ENCODE measurements around the gene S100A1.

The S100A1 gene

DNA sequence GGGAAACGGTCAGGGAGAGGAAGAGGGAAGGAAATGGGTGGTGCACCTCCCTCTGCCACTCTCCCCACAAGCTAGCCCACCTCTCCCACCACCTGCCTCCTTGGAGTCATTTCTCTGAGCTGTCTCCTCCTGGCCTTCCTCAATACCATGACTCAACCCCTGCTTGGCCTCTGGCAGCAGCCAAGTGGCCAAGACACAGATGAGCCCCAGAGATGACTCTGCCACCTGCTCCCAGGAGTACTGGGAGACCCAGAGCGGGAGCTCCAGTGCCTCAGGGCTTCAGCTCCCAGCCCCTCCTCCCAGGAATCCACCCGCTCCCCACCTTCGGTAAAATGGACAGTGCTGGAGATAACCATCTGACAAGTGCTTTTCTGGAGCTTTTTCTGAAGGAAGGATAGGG, 17.9 kb upstream of the S100A1 start:
- no peak for DNase-seq (ENCODE audit: low read depth in 2 of 2)

DNA sequence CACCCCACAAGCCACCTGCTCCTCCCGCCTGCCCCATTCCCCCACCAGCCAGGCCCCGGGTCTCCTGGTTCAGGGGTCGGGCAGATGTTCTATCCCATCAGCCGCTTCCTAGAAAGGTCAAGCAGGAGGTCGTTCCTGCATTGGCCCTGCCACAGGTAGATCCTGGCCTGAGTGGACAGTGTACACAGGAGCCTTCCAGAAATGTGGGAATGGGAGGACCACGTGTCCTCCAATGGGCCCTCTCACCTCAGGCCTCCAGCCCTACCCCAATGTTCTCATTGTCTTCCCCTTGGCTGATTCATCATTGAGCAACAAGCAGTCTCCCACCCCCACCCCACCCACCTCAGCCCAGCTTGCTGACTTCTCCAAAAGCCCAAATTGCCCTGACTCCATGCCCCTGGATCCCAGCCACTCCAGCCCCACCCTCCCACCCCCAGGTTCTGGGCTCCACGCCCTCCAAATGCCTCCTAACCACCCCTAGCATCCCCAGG, 17.4 kb upstream of the S100A1 start:
- no peak for DNase-seq (ENCODE audit: low read depth in 2 of 2)

DNA sequence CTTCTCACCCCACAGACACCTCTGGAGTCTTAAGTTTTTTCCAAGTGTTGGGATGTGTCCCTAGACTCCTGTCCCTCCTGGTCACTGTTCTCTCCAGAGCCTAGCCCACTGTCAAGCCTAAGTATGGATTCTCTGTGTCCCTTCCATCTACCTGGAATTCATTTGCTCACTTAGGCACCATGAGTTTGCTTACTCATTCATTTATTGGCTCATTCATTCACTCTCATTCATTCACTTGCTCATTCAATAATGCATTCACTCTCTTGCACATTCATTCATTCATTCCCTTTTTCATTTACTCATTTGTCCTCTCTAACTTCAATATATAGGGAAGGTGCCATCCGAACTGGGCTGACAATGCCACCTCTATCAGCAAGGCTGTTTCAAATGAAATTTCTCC, 16.9 kb upstream of the S100A1 start:
- no peak for DNase-seq (ENCODE audit: low read depth in 2 of 2)

DNA sequence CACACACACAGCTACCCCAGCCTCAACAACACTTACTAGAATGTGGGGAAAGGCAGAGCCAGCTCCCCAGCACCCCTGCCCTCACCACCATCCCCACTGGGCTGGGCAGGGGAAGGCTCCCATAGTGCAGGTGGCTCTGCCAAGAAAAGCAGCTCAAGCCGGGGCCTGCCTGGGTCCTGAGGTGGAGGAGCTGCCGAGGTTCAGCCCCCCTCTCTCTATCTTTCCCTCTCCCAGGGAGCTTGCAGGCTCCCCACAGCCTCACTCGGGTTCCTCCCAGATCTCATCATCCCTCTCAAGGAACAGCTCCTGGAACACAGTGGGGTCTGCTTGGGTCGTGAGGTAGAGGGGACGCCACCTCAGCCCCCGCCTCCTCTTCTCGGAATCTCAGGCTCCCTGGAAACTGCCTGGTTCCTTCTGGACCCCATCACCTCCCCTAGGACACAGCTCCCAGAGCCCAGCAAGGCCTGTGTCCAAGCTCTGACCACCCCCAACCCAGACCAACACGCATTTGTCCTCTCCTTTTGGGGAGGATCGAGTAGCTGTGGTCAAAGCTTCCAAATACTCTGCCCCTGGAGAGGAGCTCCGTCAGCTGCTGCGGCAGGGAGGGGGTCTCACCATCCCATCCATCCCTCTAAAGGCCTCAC, 16.0 kb upstream of the S100A1 start:
- DNase-seq (ENCODE audit: low read depth in 2 of 2), result no peak

DNA sequence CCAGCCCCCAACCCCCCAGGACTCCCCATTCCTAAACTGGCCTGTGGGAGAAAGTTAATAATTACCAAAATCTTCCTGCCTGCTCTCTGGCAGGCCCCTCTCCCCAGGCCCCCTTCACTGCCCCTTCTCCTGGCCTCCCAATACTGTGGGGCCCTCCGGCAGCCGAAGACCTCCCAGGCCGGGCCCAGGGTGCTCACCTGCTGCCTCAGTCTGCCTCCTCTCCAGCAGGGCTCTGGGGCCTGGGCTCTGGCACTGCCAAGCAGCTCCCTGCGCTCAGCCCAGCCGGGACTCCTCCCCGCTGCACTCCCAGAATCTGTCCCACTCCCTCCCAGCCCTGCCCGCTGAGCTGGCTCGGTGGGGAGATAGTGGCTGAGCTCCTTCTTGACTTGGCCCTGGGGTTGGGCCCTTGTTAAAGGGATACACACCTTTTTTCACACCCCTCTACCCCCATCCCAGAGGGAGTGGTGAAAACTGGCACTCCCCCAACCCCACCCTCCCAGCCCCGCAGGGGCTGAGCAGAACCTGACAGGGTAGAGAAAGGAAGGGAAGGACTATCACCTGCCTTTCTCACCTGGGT, 15.4 kb upstream of the S100A1 start, which contains the start of gene S100A16:
Gene S100A16, minus strand, starts transcription at position 383 of the 577 bp plus-strand sequence. CDS start 4,986 bp downstream, outside the sequence.
- no peak for DNase-seq (ENCODE audit: low read depth in 2 of 2)

DNA sequence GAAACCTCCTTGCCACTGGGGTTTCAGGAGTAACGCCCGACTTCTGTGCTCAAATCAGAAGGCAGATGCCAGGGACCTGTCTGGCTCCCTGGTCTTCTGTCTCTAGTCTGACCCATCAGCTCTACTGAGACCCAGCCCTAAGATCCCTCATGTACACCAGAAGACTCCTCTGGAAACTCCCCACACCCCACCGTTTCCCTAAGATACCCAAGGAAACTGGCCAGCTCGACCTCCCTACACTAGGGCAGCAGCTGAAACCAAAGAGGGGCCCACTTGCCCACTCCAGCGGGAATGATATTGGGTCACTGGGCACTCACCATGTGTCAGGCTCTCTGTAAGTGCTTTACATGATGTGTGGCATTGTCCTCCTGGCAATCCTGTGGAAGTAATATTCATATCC, 14.8 kb upstream of the S100A1 start:
- no peak for DNase-seq (ENCODE audit: low read depth in 2 of 2)

DNA sequence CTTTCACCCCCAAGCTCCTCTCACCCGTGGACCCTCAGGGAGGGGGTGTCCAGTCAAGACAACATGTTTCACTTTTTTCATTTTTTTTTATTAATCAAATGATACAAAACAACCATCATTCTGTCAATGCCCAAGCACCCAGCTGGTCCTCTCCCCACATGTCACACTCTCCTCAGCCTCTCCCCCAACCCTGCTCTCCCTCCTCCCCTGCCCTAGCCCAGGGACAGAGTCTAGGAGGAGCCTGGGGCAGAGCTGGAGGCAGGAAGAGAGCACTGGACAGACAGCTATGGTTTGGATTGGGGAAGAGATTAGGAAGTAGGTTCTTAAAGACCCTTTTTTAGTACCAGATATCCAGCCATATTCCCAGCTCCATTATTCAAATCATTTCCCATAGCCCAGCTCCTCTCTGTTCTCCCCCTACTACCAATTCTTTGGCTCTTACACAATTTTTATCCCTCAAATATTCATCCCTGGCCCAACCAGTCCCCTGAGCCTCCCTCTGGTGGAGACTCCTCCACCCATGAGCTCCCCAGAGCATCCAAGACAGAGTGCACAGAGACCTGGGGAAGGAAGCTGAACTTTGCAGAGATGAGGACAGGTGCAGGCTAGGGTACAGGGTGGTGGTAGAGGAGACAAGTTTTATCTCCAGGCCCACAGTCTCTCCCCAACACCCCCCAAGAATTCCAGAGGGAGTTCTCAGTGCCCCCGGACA, 13.9 kb upstream of the S100A1 start:
- no peak for DNase-seq (ENCODE audit: low read depth in 2 of 2)

DNA sequence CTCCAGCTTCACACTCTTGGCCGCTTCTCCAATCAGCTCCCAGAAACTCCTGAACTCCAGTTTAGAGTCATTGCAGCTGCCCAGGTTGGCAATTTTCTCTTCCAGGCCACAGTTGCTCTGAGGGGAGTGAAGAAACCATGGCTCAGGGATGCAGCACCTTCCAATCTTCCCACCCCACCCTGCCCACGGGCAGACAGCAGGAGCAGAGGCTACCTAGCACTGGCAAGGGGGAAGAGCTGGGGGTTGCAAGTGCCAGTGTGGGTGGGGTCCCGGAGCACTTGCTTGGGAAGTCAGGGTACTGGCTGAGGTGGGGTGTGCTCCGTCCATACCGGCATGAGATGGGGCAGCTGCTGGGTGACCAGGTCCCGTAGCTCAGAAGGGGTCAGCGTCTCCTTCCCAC, 13.3 kb upstream of the S100A1 start:
- no peak for DNase-seq (ENCODE audit: low read depth in 2 of 2)

DNA sequence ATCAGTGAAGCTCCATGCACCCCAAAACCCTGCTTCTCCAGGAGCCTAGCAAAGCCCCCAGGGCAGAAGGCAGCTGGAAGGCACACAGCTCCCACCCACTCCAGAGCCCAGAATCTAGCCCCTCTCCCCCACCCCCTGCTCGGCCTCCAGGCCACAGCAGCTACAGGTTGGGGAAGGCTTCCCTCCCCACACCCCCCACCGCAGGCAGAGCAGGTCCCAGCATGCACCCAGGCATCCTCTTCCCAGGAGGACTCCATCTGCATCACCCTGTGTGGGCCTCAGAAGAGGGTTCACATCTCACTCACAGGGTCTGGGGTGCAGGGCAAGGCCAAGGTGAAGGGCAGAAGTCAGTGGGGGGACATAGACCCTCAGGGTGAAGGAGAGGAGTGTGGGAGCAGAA, 12.8 kb upstream of the S100A1 start:
- no peak for DNase-seq (ENCODE audit: low read depth in 2 of 2)

DNA sequence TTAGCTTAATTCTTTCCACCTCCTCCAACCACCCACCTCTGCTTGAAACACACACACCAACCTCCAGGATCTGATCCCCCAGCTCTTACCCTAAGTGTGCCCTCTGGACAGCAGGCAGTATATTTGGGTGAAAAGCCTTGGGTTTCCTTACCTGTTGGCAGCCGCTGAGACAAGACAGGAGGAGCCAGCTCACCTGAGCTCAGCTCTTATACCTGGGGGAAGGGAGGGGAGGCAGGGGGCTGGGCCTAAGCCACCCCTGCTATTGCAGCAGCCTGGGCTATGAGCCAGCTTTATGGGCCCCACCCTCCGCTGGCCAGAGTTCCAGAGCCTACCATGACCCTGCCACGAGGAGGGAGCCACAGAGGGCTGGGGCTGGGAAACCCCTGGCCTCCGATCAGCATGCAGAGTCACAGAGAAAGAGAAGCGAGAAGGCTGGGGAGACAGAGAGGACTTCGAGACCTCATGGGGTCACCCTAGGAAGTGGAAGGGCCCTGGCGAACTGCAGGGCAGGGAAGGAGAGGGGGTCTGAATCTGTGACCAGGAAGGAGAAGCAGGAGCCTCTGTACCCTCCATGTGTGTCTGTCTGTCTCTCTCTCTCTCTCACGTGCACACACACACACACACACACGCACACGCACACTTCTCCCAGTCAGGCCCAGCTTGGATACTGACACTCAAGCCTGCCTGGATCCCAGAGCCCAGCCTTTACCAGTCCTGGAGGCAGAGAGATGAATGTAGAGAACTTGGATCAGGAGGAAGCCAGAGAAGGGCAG, 11.9 kb upstream of the S100A1 start, which contains the start of gene S100A14:
Gene S100A14, minus strand, starts transcription at position 182 of the 773 bp plus-strand sequence. CDS start 467 bp downstream, outside the sequence.
- no peak for DNase-seq (ENCODE audit: low read depth in 2 of 2)

DNA sequence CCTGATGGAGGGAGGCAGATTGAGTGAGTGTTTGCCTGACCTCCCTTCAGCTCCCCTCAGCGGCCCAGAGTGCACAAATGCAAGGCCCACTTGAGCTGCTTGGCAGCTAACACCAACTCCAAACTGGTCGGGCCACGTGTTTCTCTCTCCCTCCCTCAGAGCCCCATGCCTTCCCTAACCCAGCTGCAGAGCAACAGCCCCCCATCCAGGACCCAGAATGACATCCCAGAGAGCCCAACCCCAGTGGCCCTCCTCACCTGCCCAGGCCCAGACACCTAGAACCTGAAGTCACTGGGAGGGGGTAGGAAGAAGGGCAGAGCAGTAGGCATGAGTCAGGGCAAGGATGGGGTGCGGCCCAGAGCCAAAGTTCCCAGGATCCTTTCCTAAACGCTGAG, 11.3 kb upstream of the S100A1 start:
- no peak for DNase-seq (ENCODE audit: low read depth in 2 of 2)

DNA sequence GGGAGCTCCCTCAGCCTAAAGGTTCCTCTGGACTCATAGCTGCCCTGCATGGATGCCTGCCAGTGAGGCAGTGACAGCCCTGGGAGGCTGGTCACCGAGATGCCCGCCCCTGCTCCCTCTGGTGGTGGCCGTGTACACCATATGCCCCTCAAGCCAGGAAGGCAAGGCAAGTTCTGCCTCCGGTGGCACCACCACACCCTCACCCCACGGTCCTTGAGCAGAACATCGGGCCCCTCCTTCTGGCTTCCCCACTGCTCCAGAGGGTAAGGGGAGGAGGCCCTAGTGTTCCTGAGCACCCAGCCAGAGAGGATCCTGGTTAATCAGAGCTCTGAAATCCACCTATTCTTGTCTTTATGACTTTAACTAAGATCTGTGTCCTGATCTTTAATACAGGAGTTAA, 10.6 kb upstream of the S100A1 start:
- DNase-seq (ENCODE audit: low read depth in 2 of 2), result peak in 1 of 2 donors; percentile 70

DNA sequence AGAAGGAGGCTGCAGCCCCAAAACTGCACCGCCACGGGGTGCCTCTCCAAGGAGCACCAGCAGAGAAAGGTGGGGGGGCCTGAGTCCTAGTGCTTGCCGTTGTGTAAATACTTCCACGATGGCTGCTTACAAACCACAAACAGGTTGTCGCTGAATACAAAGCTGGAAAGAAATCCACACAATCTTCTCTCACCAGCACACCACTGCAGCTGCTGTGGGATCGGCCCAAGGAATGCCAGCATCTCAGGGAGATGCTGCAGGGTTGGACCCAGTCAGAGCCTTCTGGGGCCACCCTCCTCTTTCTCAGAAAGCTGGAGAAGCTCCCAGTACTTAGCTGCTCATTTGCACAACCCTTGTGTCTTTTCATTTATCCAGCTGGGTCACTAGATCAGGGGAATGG, 9.1 kb upstream of the S100A1 start:
- DNase-seq (ENCODE audit: low read depth in 2 of 2), result no peak

DNA sequence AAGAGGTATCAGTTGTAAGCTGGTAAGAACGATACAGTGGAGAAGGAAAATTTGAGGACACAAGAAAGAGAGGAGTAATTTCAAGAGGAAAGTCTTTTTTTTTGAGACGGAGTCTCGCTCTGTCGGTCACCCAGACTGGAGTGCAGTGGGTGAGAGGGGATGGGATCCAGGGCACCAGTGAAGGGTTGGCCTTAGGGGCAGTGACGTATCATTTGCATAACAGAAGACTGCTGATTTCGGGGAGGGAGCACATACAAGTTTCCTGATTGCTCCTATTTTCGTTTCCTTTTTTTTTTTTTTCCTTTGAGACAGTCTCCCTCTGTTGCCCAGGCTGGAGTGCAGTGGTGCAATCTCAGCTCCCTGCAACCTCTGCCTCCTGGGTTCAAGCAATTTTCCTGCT, 5.1 kb upstream of the S100A1 start:
- no peak for DNase-seq (ENCODE audit: low read depth in 2 of 2)

DNA sequence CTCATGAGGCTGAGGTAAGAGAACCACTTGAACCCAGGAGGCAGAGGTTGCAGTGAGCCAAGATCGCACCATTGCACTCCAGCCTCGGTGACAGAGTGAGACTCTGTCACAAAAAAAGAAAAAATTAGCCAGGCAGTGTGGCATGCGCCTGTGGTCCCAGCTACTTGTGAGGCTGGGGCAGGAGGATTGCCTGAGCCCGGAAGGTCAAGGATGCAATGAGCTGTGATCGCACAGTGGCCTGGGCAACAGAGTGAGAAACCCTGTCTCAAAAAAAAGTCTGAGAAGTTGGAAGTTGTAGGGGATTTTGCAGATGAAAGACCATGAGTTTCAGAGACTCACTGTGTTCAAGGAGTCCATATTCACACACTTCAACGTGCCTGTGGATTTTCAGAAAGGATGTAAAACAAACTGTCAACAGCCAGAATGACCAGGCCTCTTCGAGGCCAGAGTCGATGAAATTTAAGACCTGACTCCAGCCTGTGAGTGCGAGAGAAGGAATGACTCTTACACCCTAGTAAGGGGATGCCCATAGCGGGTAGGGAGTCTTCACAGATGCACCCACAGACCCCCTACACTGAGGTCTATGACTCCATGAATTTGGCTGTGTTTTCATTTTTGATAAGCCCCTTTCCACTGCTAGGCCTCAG, 3.1 kb upstream of the S100A1 start:
- no peak for DNase-seq (ENCODE audit: low read depth in 2 of 2)

DNA sequence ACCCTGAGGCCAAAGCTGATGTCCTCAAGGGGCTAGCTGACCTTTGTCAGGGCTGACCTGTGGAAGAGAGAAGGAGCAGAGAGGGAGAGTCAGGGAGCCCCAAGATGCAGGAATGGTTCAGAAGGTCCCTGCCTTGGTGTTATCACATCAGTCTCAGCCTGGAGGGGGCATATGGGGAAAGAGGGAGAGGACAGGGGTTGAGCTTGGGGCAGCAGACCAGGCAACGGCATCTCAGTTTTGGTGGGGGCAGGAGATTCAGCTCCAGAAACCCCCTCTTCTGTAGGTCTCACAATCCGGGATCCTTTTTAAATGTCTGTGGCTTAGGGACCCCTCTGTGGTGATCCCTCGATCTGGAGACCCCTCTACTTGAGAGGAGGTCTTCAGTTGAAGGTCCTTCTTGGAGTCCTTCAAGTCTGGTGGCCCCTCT, 1.7 kb upstream of the S100A1 start:
- no peak for DNase-seq (ENCODE audit: low read depth in 2 of 2)

DNA sequence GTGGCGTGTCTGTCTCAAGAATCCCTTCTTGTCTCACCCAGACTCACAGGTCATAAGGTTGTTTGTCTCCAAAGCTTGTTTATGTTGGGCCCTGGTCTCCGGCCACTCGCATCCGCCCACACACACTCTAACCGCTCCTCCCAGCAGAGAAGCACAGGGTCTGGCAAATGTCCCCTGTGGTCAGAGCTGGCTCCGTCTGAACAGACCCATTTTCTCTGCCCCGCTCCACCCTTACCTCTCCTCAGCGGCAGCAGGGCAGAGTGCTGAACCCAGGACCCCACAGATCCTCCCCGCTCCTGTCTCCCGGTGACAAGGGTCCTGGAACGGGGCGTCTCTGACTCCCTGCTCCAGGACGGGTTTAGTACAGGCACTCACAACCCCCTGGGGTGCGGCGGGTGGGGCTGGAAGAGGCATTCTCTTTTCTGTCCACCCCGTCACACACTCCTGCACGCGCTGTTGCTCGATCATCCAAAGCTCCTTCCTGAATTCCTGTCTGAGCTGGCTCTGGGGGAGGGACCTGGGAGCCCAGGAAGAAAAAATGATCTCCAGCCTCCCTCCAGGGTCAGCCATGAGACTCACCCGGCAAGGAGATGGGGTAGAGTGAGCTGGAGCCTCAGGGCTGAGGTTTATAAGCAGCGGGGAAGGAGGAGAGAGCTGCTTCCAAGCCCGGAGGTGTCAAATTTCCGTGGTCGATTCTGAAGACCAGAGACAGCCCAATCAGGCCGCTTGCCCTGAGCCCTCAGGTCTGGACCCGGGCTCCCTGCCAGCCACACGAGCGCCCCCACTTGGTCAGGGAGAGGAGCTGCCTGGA, 1.1 kb upstream of the S100A1 start, which contains the start of gene S100A13:
Gene S100A13, minus strand, starts transcription at position 602 of the 811 bp plus-strand sequence. CDS start 1,033 bp downstream, outside the sequence.
- DNase-seq (ENCODE audit: low read depth in 2 of 2), result no peak

DNA sequence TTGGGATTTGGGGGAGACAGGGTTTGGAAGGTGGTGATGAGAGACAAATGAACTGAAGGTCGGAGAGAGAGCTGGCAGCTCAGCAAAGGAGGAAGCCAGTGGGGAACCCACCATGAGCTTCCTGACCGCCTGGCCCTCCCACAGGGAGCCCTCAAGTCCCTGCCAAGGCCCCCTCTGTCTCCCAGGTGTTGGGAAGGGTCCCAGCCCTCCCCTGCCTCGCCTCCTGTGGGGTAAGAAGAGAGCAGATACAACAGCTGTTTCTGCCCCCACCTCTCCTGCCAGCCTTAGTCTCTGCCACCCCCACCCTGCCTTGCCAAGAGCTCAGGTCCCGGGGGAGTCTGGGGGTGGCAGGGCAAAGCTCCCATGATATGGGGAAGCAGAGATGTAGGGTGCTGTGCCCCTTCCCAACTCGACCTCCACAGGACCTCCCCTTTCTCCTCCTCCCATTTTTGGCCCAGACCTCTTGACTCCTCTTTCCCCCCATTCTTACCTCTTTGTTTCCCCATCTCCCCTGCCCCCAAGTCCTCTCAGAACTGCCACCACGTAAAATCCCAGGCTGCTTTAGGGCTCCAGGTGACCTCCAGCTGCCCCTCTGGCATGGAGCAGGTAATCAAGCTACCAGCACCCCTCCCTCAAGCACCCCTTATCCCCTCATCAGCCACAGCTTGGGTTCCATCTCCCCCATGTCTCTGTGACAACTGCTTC, 556 bp downstream of the S100A1 start:
- no peak for DNase-seq (ENCODE audit: low read depth in 2 of 2)

DNA sequence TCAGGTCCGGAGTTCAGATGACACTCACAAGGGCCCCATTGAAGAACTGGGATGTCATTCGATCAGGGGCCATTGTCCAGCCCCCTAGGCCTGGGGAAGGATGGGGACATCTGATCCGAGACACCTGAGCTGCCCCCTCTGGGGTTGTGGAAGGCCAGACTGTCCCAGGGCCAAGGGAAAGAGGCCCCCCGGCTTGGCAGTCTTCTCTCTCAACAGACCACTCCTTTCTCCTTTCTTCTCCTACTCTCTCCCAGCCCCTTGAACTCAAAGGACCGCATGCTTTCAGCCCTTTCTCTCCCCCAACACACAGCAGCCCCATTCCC, 1.1 kb downstream of the S100A1 start:
- no peak for DNase-seq (ENCODE audit: low read depth in 2 of 2)

DNA sequence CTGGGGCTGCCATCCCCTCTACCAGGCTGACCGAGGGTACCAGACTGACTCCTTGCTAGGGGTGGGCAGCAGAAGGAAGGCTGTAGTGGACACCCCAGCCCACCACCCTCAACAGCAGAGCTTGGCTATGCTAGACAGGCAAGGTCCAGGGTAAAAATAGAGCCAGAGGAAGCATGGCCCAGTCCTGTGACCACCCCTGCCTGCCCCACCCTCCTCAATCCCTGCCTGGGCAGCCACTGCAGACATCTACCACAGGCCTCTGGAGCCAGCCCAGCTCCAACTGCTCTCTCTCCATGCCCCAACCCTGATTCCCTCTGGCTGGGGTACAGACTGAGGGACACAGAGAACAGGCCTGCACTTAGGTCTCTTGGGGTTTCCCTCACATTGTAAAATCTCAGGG, 1.7 kb downstream of the S100A1 start:
- DNase-seq (ENCODE audit: low read depth in 2 of 2), result no peak
